A549 (cell line): ENCODE results near the gene STRIP2. TPM values are rescaled to one million over a fixed set of nuclear protein-coding genes. Genes with fewer than 3 reads are reported as not detected.
A peak's percentile ranks its signal among the peaks of the same experiment; 100 is the strongest.

Source experiments
- ATAC-seq, 2 experiments: fragments of 200-7000 bp in 1 of 2; fragments of >200 bp in 1 of 2; cut with Nextera tagmentation in 1 of 2; cut with Tn5 transposase in 1 of 2; 3 replicates each; pipeline versions ENCODE4 v1.8.0 to v1.9.1; 2018 to 2020; ENCODE audit warnings: mild to moderate bottlenecking in 1 of 2, moderate library complexity in 1 of 2
- CTCF ChIA-PET: fragments of 300-600 bp; sonication (Branson Sonifier 250); formaldehyde crosslinking; extraction: SDS; loops from one replicate; lab custom pipeline; 2021; ENCODE audit warnings: antibody characterized with exemption, inconsistent platforms; lab: Yijun Ruan, JAX
- POLR2A ChIA-PET: fragments of 350-600 bp; formaldehyde crosslinking; extraction: SDS; loops from one replicate; lab custom pipeline; 2021; ENCODE audit warnings: antibody characterized with exemption, inconsistent platforms; lab: Yijun Ruan, JAX
- DNase-seq, 2 experiments: peaks; one replicate each; pipeline versions ENCODE4 v3.0.0 to v3.0.0-alpha.2; 2011 to 2016; ENCODE audit warnings: low read depth in 1 of 2, low spot score in 1 of 2
- FAIRE-seq: peaks from 2 replicates; lab custom pipeline; 2011; peaks lifted over from hg19 to GRCh38; lab: Jason Lieb, UNC
- H3K27ac ChIP-seq, 2 experiments: fragments of >200 bp; sonication (Bioruptor Twin); formaldehyde crosslinking; 3 replicates each; pipeline ENCODE4 v1.5.1; 2016 to 2017
- H3K4me1 ChIP-seq: fragments of >200 bp; sonication (Bioruptor Twin); formaldehyde crosslinking; 3 replicates; pipeline ENCODE4 v1.6.1; 2016
- H3K4me2 ChIP-seq: fragments of >200 bp; sonication (Bioruptor Twin); formaldehyde crosslinking; 3 replicates; pipeline ENCODE4 v1.6.1; 2016
- H3K4me3 ChIP-seq: fragments of >200 bp; sonication (Bioruptor Twin); formaldehyde crosslinking; 3 replicates; pipeline ENCODE4 v1.5.1; 2016
- H3K9me3 ChIP-seq: fragments of >200 bp; sonication (Bioruptor Twin); formaldehyde crosslinking; 3 replicates; pipeline ENCODE4 v1.6.1; 2016
- EHF ChIP-seq: fragments of 250-450 bp; sonication (Bioruptor Pico); IDR thresholded peaks from 2 replicates; pipeline ENCODE4 v1.5.0; 2020; ENCODE audit warnings: mild to moderate bottlenecking
- EHMT2 ChIP-seq: fragments of 200-600 bp; sonication (generic); IDR thresholded peaks from 2 replicates; pipeline ENCODE4 v1.6.1; 2016; ENCODE audit warnings: antibody characterized with exemption, low read depth, mild to moderate bottlenecking, moderate library complexity
- EP300 ChIP-seq, 2 experiments: fragments of >200 bp; sonication (Bioruptor Twin); formaldehyde crosslinking; IDR thresholded peaks; 2 replicates in 1 of 2; 3 replicates in 1 of 2; pipeline ENCODE4 v1.6.1; 2016 to 2017
- GATA3 ChIP-seq: IDR thresholded peaks from 2 replicates; pipeline ENCODE4 v1.6.1; 2012; ENCODE audit warnings: borderline replicate concordance
- HOXB5 ChIP-seq: fragments of 250-450 bp; sonication (Bioruptor Pico); IDR thresholded peaks from 2 replicates; pipeline ENCODE4 v1.5.0; 2020; ENCODE audit warnings: mild to moderate bottlenecking, moderate library complexity
- JUN ChIP-seq, 2 experiments: fragments of >200 bp; sonication (Bioruptor Twin); formaldehyde crosslinking; IDR thresholded peaks; 2 replicates in 1 of 2; 3 replicates in 1 of 2; pipeline ENCODE4 v1.6.1; 2016 to 2017
- POLR2A ChIP-seq: IDR thresholded peaks from 2 replicates; pipeline ENCODE4 v1.6.1; 2012; ENCODE audit warnings: mild to moderate bottlenecking, low read length
- RARB ChIP-seq: fragments of 250-450 bp; sonication (Bioruptor Pico); IDR thresholded peaks from 2 replicates; pipeline ENCODE4 v1.8.0; 2021; ENCODE audit warnings: mild to moderate bottlenecking, moderate library complexity
- RNF2 ChIP-seq: fragments of 200-600 bp; sonication (generic); IDR thresholded peaks from 2 replicates; pipeline ENCODE4 v1.6.1; 2016; ENCODE audit warnings: low read depth, mild to moderate bottlenecking, antibody characterized with exemption, moderate library complexity, borderline replicate concordance
- SREBF2 ChIP-seq: fragments of 450-650 bp; IDR thresholded peaks from 2 replicates; pipeline ENCODE4 v1.6.1; 2014; ENCODE audit warnings: mild to moderate bottlenecking, moderate library complexity
- WGBS: methylation state at CpG from one replicate; pipeline ENCODE4 v1.1.6; 2017; ENCODE audit errors: missing lambda C conversion rate; 5-methylcytosine and 5-hydroxymethylcytosine counted together
- polyA plus RNA-seq, 4 experiments: library from polyadenylated mRNA; depleted of rRNA in 3 of 4; stranded (reverse); fragments of >200 nt; fragmentation: RNase III in 1 of 4; extraction: RNeasy Plus Mini Kit Qiagen cat#74134 plus additional on column Dnase treatment in 1 of 4; gene quantifications; 2 replicates in 3 of 4; 3 replicates in 1 of 4; pipeline ENCODE4 v1.2.3, GENCODE V29; 2011 to 2017
- TF ChIP-seq, protein P1 (sequence below): fragments of 200-600 bp; sonication (generic); IDR thresholded peaks from 2 replicates; pipeline ENCODE4 v1.6.1; 2016; ENCODE audit warnings: antibody characterized with exemption, mild to moderate bottlenecking, moderate library complexity
- TF ChIP-seq, protein P2 (sequence below): IDR thresholded peaks from 2 replicates; pipeline ENCODE4 v1.6.1; 2012
- TF ChIP-seq, protein P3 (sequence below): fragments of >200 bp; sonication (Bioruptor Twin); formaldehyde crosslinking; IDR thresholded peaks from 2 replicates; pipeline ENCODE4 v1.6.1; 2016

Gene STRIP2
- polyA plus RNA-seq, 2 of the 4 experiments (the other 2 are of a cell fraction) = 4.9 to 7.2 TPM

DNA sequence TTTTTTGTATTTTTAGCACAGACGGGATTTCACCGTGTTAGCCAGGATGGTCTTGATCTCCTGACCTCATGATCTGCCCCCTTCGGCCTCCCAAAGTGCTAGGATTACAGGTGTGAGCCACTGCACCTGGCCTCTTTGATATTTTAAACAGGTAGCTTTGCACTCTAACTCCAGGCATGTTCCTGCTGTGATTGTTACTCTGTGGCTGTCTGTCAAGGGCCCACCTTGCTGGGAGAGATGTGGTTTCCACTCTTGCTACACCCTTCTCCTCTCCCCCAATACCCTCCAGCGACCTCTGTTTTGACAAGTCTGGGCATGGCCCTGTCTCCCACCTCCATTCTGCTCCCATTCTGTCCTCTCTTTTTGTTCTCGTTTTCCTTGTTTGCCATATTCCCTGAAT is 85.2 kb downstream of the STRIP2 start (continued):
- TF ChIP-seq SREBF2 (no peak), EHF (CRISPR knock-in tag) (no peak), GATA3 (no peak)
- TF ChIP-seq, protein P1, sequence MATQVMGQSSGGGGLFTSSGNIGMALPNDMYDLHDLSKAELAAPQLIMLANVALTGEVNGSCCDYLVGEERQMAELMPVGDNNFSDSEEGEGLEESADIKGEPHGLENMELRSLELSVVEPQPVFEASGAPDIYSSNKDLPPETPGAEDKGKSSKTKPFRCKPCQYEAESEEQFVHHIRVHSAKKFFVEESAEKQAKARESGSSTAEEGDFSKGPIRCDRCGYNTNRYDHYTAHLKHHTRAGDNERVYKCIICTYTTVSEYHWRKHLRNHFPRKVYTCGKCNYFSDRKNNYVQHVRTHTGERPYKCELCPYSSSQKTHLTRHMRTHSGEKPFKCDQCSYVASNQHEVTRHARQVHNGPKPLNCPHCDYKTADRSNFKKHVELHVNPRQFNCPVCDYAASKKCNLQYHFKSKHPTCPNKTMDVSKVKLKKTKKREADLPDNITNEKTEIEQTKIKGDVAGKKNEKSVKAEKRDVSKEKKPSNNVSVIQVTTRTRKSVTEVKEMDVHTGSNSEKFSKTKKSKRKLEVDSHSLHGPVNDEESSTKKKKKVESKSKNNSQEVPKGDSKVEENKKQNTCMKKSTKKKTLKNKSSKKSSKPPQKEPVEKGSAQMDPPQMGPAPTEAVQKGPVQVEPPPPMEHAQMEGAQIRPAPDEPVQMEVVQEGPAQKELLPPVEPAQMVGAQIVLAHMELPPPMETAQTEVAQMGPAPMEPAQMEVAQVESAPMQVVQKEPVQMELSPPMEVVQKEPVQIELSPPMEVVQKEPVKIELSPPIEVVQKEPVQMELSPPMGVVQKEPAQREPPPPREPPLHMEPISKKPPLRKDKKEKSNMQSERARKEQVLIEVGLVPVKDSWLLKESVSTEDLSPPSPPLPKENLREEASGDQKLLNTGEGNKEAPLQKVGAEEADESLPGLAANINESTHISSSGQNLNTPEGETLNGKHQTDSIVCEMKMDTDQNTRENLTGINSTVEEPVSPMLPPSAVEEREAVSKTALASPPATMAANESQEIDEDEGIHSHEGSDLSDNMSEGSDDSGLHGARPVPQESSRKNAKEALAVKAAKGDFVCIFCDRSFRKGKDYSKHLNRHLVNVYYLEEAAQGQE = no peak
- TF ChIP-seq, protein P2, sequence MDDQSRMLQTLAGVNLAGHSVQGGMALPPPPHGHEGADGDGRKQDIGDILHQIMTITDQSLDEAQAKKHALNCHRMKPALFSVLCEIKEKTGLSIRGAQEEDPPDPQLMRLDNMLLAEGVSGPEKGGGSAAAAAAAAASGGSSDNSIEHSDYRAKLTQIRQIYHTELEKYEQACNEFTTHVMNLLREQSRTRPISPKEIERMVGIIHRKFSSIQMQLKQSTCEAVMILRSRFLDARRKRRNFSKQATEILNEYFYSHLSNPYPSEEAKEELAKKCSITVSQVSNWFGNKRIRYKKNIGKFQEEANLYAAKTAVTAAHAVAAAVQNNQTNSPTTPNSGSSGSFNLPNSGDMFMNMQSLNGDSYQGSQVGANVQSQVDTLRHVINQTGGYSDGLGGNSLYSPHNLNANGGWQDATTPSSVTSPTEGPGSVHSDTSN = no peak
- TF ChIP-seq, all 56 proteins: peak for 0

DNA sequence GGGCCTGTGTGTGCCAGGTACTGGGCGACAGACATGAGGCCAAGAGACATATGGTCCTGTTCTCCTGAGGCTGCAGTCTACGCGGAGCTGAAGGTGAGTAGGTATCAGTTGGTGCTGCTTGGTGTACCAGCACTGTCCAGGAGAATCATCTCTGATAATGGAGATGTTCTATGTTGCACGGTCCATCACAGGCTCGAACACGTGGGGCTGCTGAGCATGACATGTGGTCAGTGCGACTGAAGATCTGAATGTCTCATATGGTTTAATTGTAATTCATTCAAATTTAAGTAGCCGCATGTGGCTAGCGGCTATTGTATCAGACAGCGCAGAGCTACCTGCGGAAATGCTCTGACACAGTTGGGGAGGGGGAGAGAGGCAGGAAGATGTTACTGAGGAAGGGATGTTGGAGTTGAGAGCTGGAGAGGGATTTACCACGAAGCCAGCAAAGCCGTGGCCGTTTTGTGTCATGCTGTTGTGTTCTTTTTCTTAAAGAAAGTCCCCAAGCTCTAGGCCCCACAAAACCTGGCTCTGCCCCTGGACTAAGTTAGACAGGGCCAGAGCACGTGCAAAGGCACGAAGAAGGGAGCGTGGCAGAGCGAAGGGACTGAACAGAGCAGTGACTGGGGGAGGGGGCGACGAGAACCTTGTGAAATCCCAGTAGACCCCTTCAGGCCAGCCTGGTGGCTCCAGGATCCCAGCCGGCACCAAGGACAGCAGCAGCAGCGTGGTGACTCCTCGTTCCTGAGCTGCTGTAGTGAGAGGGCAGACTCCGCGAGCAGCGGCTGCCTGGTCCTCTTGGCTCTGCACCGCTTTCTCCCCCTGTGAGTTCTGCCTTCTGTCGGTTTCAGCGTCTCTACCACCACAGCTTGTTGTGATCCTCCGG is 88.1 kb downstream of the STRIP2 start:
- H3K4me3 ChIP-seq = no peak overlapping the region
- H3K4me1 ChIP-seq = peaks cover 4% of the 10 kb centered on the region; the same call in 1 of the 3 replicates
- ChIA-PET CTCF (interaction anchor here (1.1 to 2.1 kb wide), 6 partner anchors 13 to 312 kb away, joined by 3 to 6 read pairs (median 3); partner anchors contain the start of genes NRF1 and SMKR1), POLR2A (no interaction called here)
- no peak for TF ChIP-seq EP300 (IDR thresholded peaks at IDR 0.05)
- TF ChIP-seq HOXB5 (CRISPR knock-in tag) = no peak
- no peak for TF ChIP-seq RNF2
- TF ChIP-seq, protein P1 = peak; percentile 69; the same call in 1 of the 2 replicates
- no peak for TF ChIP-seq JUN (IDR thresholded peaks at IDR 0.05)
- TF ChIP-seq POLR2A = no peak
- no peaks in the 10 kb centered on the region for H3K9me3 ChIP-seq
- 63% methylated on average over 30 of the region's 30 CpGs for WGBS
- H3K27ac ChIP-seq = no peak overlapping the region
- peak; percentile 61 to 71; a peak in 5 of 6 replicates for ATAC-seq
- H3K4me2 ChIP-seq = no peak overlapping the region
- no peak for FAIRE-seq
- no peak for DNase-seq

DNA sequence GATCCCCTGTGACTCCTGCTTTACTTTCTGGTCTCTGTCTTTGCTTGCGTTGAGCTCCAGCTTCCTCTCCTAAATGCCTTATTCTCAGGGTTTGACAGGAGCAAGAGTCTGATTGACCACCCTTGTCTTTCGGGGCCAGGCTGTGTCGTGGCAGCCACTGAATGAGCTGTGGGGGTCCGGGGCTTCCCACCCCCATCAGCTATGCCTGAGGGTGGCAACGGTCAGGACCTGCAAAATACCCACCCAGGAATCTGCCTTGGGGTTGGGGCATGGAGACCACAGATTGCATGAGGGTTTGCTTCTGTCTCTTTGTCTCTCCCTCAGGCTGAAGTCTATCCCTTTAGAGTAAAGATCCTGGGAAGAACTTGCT is 88.7 kb downstream of the STRIP2 start:
- TF ChIP-seq RARB (CRISPR knock-in tag) = no peak
- no peak for TF ChIP-seq EHMT2
- no peak for TF ChIP-seq HOXB5 (CRISPR knock-in tag)
- TF ChIP-seq, protein P3, sequence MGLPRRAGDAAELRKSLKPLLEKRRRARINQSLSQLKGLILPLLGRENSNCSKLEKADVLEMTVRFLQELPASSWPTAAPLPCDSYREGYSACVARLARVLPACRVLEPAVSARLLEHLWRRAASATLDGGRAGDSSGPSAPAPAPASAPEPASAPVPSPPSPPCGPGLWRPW = no peak
- peaks cover 4% of the 10 kb centered on the region; the same call in 1 of the 3 replicates for H3K4me1 ChIP-seq
- H3K27ac ChIP-seq = no peak overlapping the region
- DNase-seq (no peak), FAIRE-seq (no peak), ATAC-seq (no peak; a peak in 1 of 6 replicates)
- ChIA-PET CTCF (interaction anchor here (1.1 to 2.1 kb wide), 4 partner anchors 21 to 313 kb away, joined by 3 to 6 read pairs (median 3); partner anchors contain the start of genes NRF1 and SMKR1), POLR2A (no interaction called here)
- H3K4me3 ChIP-seq = no peak overlapping the region
- no peak overlapping the region for H3K4me2 ChIP-seq
- WGBS = 36% methylated on average over 5 of the region's 5 CpGs
- no peaks in the 10 kb centered on the region for H3K9me3 ChIP-seq
